CD14-positive monocyte (primary cell): Measurements from ENCODE around the gene INPP4B. TPM values are rescaled to one million over a fixed set of nuclear protein-coding genes. Genes with fewer than 3 reads are reported as not detected.

Experiments
- DNase-seq, 3 donors: peaks; one replicate each; pipeline ENCODE4 v3.0.0-alpha.2; 2011 to 2022
- H2AFZ ChIP-seq: 2 replicates; pipeline ENCODE4 v1.6.0; 2012; ENCODE audit warnings: mild to moderate bottlenecking, low read depth, low read length, inconsistent platforms; ENCODE audit not compliant: insufficient read depth, poor library complexity, severe bottlenecking
- H3K27ac ChIP-seq, 2 donors: 1 replicate in 1 of 2; 2 replicates in 1 of 2; pipeline ENCODE4 v1.5.1; 2012 to 2013; ENCODE audit warnings: low read length in 2 of 2, control low read depth in 1 of 2, inconsistent platforms in 1 of 2, low read depth in 1 of 2, mild to moderate bottlenecking in 1 of 2
- H3K27me3 ChIP-seq, 2 donors: one replicate each; pipeline versions ENCODE4 v1.6.0 to v1.6.1; 2011 to 2013; ENCODE audit warnings: low read length in 2 of 2; ENCODE audit not compliant: control insufficient read depth in 2 of 2, insufficient read depth in 2 of 2
- H3K36me3 ChIP-seq, 2 donors: replicated peaks in 1 of 2; 1 replicate in 1 of 2; 2 replicates in 1 of 2; pipeline versions ENCODE4 v1.5.1 to v1.6.1; 2012 to 2013; ENCODE audit warnings: low read length in 2 of 2, control low read depth in 1 of 2, inconsistent platforms in 1 of 2, mild to moderate bottlenecking in 1 of 2; ENCODE audit not compliant: insufficient read depth in 2 of 2, control insufficient read depth in 1 of 2
- H3K4me1 ChIP-seq, 2 donors: 1 replicate in 1 of 2; 2 replicates in 1 of 2; pipeline versions ENCODE4 v1.5.1 to v1.6.1; 2012 to 2013; ENCODE audit warnings: low read length in 2 of 2, control low read depth in 1 of 2, inconsistent platforms in 1 of 2, mild to moderate bottlenecking in 1 of 2, moderate library complexity in 1 of 2; ENCODE audit not compliant: insufficient read depth in 2 of 2, control insufficient read depth in 1 of 2
- H3K4me2 ChIP-seq: replicated peaks from 2 replicates; pipeline ENCODE3; 2012; ENCODE audit warnings: low read length, moderate library complexity, mild to moderate bottlenecking; ENCODE audit not compliant: poor library complexity, severe bottlenecking; ENCODE audit errors: extremely low read depth
- H3K4me3 ChIP-seq, 3 experiments: fragments of 200-600 bp in 1 of 3; sonication (generic) in 1 of 3; replicated peaks in 1 of 3; 1 replicate in 2 of 3; 2 replicates in 1 of 3; pipeline ENCODE4 v1.5.1; 2011 to 2013; ENCODE audit warnings: low read length in 3 of 3, mild to moderate bottlenecking in 3 of 3, control low read depth in 2 of 3, low read depth in 2 of 3, inconsistent platforms in 1 of 3, moderate library complexity in 1 of 3
- H3K79me2 ChIP-seq: 2 replicates; pipeline ENCODE4 v1.6.0; 2012; ENCODE audit warnings: mild to moderate bottlenecking, control low read depth, inconsistent platforms, low read length, moderate library complexity; ENCODE audit not compliant: insufficient read depth
- H3K9ac ChIP-seq: 2 replicates; pipeline ENCODE4 v1.6.0; 2017; ENCODE audit warnings: low read length, mild to moderate bottlenecking; ENCODE audit not compliant: insufficient read depth, poor library complexity, severe bottlenecking
- H3K9me3 ChIP-seq, 2 donors: replicated peaks in 1 of 2; 1 replicate in 1 of 2; 2 replicates in 1 of 2; pipeline versions ENCODE4 v1.5.1 to v1.6.1; 2012 to 2013; ENCODE audit warnings: low read length in 2 of 2, control low read depth in 1 of 2; ENCODE audit not compliant: control insufficient read depth in 1 of 2, insufficient read depth in 1 of 2
- H4K20me1 ChIP-seq: 2 replicates; pipeline ENCODE4 v1.6.0; 2012; ENCODE audit warnings: mild to moderate bottlenecking, low read length, control low read depth, moderate library complexity; ENCODE audit not compliant: insufficient read depth
- H3K27ac Mint-ChIP-seq, 7 donors: one replicate each; pipeline ENCODE4 v1.8.0; 2020; ENCODE audit warnings: mild to moderate bottlenecking in 7 of 7, mixed read lengths in 7 of 7, moderate library complexity in 6 of 7, inconsistent platforms in 2 of 7
- H3K27me3 Mint-ChIP-seq, 3 donors: one replicate each; pipeline ENCODE4 v1.8.0; 2021 to 2022; ENCODE audit warnings: low read depth in 3 of 3, mild to moderate bottlenecking in 3 of 3, mixed read lengths in 3 of 3, moderate library complexity in 3 of 3, inconsistent platforms in 1 of 3
- H3K36me3 Mint-ChIP-seq, 2 donors: one replicate each; pipeline ENCODE4 v1.8.0; 2020; ENCODE audit warnings: mixed read lengths in 2 of 2, inconsistent platforms in 1 of 2, mild to moderate bottlenecking in 1 of 2
- H3K4me1 Mint-ChIP-seq: one replicate; pipeline ENCODE4 v1.8.0; 2020; ENCODE audit warnings: mild to moderate bottlenecking, mixed read lengths
- H3K4me3 Mint-ChIP-seq, 2 donors: one replicate each; pipeline ENCODE4 v1.8.0; 2020; ENCODE audit warnings: mild to moderate bottlenecking in 2 of 2, mixed read lengths in 2 of 2, moderate library complexity in 1 of 2
- H3K9me3 Mint-ChIP-seq, 7 donors: one replicate each; pipeline ENCODE4 v1.8.0; 2020 to 2022; ENCODE audit warnings: mixed read lengths in 7 of 7, mild to moderate bottlenecking in 6 of 7, moderate library complexity in 6 of 7, inconsistent platforms in 2 of 7
- WGBS: methylation state at CpG from one replicate; pipeline ENCODE4 v1.1.5; 2013; ENCODE audit warnings: missing lambda C conversion rate; ENCODE audit not compliant: insufficient coverage; 5-methylcytosine and 5-hydroxymethylcytosine counted together
- intact Hi-C, 2 donors: fragments of 100-400 bp; cut with micrococcal nuclease; formaldehyde crosslinking; loops; one replicate each; pipeline versions ENCODE4 v1.15.0 to v1.15.1; 2023
- polyA plus RNA-seq, 3 donors: library from polyadenylated mRNA; depleted of rRNA in 1 of 3; unstranded in 2 of 3; stranded (reverse) in 1 of 3; fragments of 300-500 nt in 2 of 3; fragments of >200 nt in 1 of 3; fragmentation: Illumina TruSeq in 2 of 3; gene quantifications; 1 replicate in 2 of 3; 2 replicates in 1 of 3; pipeline ENCODE4 v1.2.3, GENCODE V29; 2012 to 2021
- TF ChIP-seq, protein P1 (sequence below): fragments of 200-600 bp; IDR thresholded peaks from one replicate; pipeline ENCODE4 v1.8.0; 2022; ENCODE audit warnings: antibody characterized with exemption, mild to moderate bottlenecking

Gene INPP4B
- polyA plus RNA-seq, 3 donors: 0.13 to 0.38 (median 0.22) TPM

DNA sequence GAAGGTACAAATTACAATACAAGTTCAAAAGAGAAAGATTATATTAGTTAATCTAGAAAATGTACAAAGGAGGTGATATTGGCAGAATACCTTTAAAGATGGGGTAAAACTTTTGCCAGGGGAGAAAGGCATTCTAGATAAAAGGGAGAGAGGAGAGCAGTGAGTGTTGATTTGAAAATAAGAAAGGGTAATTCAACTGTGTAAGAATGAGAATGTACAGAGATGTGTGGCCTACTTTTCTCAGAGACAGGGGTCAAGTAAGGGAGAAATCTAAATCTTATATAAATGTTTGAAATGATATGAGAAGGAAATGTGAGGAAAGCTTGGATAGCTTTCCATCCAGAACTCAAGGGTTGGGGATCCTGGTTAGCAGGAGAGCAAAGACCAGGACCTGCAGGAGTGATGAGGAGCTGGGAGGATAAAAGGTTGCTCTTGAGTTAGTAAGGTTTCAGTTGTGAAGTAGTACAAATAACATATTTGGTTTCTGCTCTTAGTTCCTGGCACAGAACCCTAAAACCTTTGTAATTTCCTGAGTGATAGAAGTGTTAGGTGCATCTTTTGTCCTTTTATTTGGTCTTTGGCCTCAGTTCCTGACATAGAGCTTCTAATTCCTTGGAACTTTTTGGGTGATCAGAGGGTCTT is 489.9 kb downstream of the INPP4B start:
- peaks cover 13% of the 10 kb centered on the region for H3K4me1 Mint-ChIP-seq
- H3K4me1 ChIP-seq: no peaks in the 10 kb centered on the region
- H3K36me3 Mint-ChIP-seq: no peaks in the 10 kb centered on the region
- no peak overlapping the region for H3K27ac ChIP-seq
- H3K4me2 ChIP-seq: no peak overlapping the region
- no peaks in the 10 kb centered on the region for H3K36me3 ChIP-seq
- no peak for DNase-seq
- H3K4me3 ChIP-seq: no peak overlapping the region
- H3K27me3 ChIP-seq: no peaks in the 10 kb centered on the region
- TF ChIP-seq, protein P1, sequence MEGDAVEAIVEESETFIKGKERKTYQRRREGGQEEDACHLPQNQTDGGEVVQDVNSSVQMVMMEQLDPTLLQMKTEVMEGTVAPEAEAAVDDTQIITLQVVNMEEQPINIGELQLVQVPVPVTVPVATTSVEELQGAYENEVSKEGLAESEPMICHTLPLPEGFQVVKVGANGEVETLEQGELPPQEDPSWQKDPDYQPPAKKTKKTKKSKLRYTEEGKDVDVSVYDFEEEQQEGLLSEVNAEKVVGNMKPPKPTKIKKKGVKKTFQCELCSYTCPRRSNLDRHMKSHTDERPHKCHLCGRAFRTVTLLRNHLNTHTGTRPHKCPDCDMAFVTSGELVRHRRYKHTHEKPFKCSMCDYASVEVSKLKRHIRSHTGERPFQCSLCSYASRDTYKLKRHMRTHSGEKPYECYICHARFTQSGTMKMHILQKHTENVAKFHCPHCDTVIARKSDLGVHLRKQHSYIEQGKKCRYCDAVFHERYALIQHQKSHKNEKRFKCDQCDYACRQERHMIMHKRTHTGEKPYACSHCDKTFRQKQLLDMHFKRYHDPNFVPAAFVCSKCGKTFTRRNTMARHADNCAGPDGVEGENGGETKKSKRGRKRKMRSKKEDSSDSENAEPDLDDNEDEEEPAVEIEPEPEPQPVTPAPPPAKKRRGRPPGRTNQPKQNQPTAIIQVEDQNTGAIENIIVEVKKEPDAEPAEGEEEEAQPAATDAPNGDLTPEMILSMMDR: no peak
- peaks cover 0 to 3% (median 0%) of the 10 kb centered on the region in 7 donors for H3K9me3 Mint-ChIP-seq
- no peak overlapping the region for H3K27ac Mint-ChIP-seq
- no peak overlapping the region for H2AFZ ChIP-seq
- H4K20me1 ChIP-seq: no peaks in the 10 kb centered on the region
- H3K79me2 ChIP-seq: no peaks in the 10 kb centered on the region
- H3K27me3 Mint-ChIP-seq: no peaks in the 10 kb centered on the region
- intact Hi-C loops: no loop called here
- no peak overlapping the region for H3K9ac ChIP-seq
- H3K9me3 ChIP-seq: no peaks in the 10 kb centered on the region
- H3K4me3 Mint-ChIP-seq: no peak overlapping the region

DNA sequence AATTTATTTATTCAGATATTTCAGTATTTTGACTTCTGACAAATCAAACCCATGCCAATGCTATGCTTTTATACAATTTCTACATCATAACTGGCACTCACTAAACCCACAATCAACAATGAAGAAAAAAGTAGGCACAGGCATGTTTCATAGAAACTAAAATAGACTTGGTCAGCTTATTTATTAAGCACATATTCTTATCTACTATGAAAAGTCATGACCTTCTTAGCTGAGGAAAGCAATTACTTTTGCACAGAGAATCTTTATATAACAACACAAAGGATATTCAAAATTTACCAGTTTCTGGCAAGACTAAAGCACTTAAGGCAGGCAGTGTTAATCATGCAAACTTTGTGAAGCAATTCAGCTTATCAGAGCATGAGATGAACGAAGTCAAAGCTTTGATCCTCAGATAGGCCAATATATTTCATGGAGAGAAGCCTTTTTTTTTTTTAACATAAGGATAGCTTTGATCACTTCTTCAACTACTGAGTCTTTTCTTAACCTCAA is 490.6 kb downstream of the INPP4B start:
- no peak overlapping the region for H3K9ac ChIP-seq
- TF ChIP-seq, protein P1: no peak
- no peak for DNase-seq
- no peak overlapping the region for H3K4me2 ChIP-seq
- no peaks in the 10 kb centered on the region for H3K79me2 ChIP-seq
- Mint-ChIP-seq H3K36me3 (no peaks in the 10 kb centered on the region), H3K4me1 (peaks cover 13% of the 10 kb centered on the region), H3K4me3 (no peak overlapping the region), H3K27me3 (no peaks in the 10 kb centered on the region), H3K27ac (no peak overlapping the region), H3K9me3 (no peaks in the 10 kb centered on the region)
- H3K27ac ChIP-seq: no peak overlapping the region
- H4K20me1 ChIP-seq: no peaks in the 10 kb centered on the region
- no CpG with 5 or more reads among the region's 1 CpG for WGBS
- H3K4me1 ChIP-seq: no peaks in the 10 kb centered on the region
- no peaks in the 10 kb centered on the region for H3K36me3 ChIP-seq
- no peak overlapping the region for H2AFZ ChIP-seq
- intact Hi-C loops: no loop called here
- no peaks in the 10 kb centered on the region for H3K9me3 ChIP-seq
- H3K4me3 ChIP-seq: no peak overlapping the region
- no peaks in the 10 kb centered on the region for H3K27me3 ChIP-seq
